CD4-positive, alpha-beta T cell (primary cell): ENCODE data around the gene MCEE. TPM values are rescaled to one million over a fixed set of nuclear protein-coding genes. Genes with fewer than 3 reads are reported as not detected.

Source experiments
- ATAC-seq: fragments of 200-7000 bp; cut with Tn5 transposase; one replicate; pipeline ENCODE4 v1.10.0; 2022; ENCODE audit warnings: mild to moderate bottlenecking; ENCODE audit not compliant: poor library complexity
- CTCF ChIA-PET: fragments of 350-600 bp; sonication (Branson Sonifier 250); formaldehyde crosslinking; loops from one replicate; lab custom pipeline; 2021; ENCODE audit warnings: antibody characterized with exemption, inconsistent platforms; lab: Charles Lee
- POLR2A ChIA-PET: fragments of 350-600 bp; sonication (Branson Sonifier 250); formaldehyde crosslinking; loops from one replicate; lab custom pipeline; 2021; ENCODE audit warnings: antibody characterized with exemption, inconsistent platforms; lab: Charles Lee
- DNase-seq, 14 experiments: peaks; one replicate each; pipeline ENCODE4 v3.0.0-alpha.2; 2013 to 2020; ENCODE audit warnings: mixed read lengths in 2 of 14
- H3K27ac ChIP-seq, 2 donors: one replicate each; pipeline versions ENCODE4 v1.5.1 to v1.7.0; 2013; ENCODE audit warnings: low read length in 2 of 2, low read depth in 1 of 2, mild to moderate bottlenecking in 1 of 2
- H3K27me3 ChIP-seq, 2 experiments: 1 replicate in 1 of 2; 2 replicates in 1 of 2; pipeline versions ENCODE4 v1.6.1 to v1.7.0; 2013; ENCODE audit warnings: low read length in 2 of 2, control low read depth in 1 of 2, mild to moderate bottlenecking in 1 of 2, moderate library complexity in 1 of 2; ENCODE audit not compliant: insufficient read depth in 2 of 2, control insufficient read depth in 1 of 2
- H3K36me3 ChIP-seq: one replicate; pipeline ENCODE4 v1.6.1; 2013; ENCODE audit warnings: low read length, control low read depth; ENCODE audit not compliant: insufficient read depth
- H3K4me1 ChIP-seq: one replicate; pipeline ENCODE4 v1.6.1; 2013; ENCODE audit warnings: low read length, control low read depth; ENCODE audit not compliant: insufficient read depth
- H3K4me3 ChIP-seq: one replicate; pipeline ENCODE4 v1.5.1; 2013; ENCODE audit warnings: mild to moderate bottlenecking, low read length, moderate library complexity
- H3K9me3 ChIP-seq, 2 experiments: 1 replicate in 1 of 2; 2 replicates in 1 of 2; pipeline versions ENCODE4 v1.6.1 to v1.7.0; 2013; ENCODE audit warnings: low read length in 2 of 2, mild to moderate bottlenecking in 2 of 2, control low read depth in 1 of 2, moderate library complexity in 1 of 2; ENCODE audit not compliant: control insufficient read depth in 1 of 2, insufficient read depth in 1 of 2
- H3K27ac Mint-ChIP-seq: one replicate; pipeline ENCODE4 v1.8.0; 2020; ENCODE audit warnings: mixed read lengths
- H3K27me3 Mint-ChIP-seq: one replicate; pipeline ENCODE4 v1.8.0; 2021; ENCODE audit warnings: mixed read lengths
- H3K36me3 Mint-ChIP-seq: one replicate; pipeline ENCODE4 v1.8.0; 2021; ENCODE audit warnings: low read depth, mixed read lengths
- H3K4me1 Mint-ChIP-seq: one replicate; pipeline ENCODE4 v1.8.0; 2021; ENCODE audit warnings: low read depth, mixed read lengths
- H3K4me3 Mint-ChIP-seq: one replicate; pipeline ENCODE4 v1.8.0; 2020; ENCODE audit warnings: mild to moderate bottlenecking, mixed read lengths
- H3K9me3 Mint-ChIP-seq: one replicate; pipeline ENCODE4 v1.8.0; 2020; ENCODE audit warnings: mixed read lengths
- CTCF ChIP-seq: fragments of 200-600 bp; IDR thresholded peaks from one replicate; pipeline ENCODE4 v1.8.0; 2022; ENCODE audit warnings: antibody characterized with exemption, mild to moderate bottlenecking
- intact Hi-C, 2 experiments: fragments of 100-400 bp; cut with DNase I in 1 of 2; cut with micrococcal nuclease in 1 of 2; formaldehyde crosslinking; loops; one replicate each; pipeline versions ENCODE4 v1.15.1 to v1.9.0; 2023 to 2025; cut with DNase I, micrococcal nuclease
- total RNA-seq, 174 experiments: library from RNA in 2 of 174; stranded (reverse) in 2 of 174; gene quantifications; one replicate each; pipeline ENCODE4 v1.2.3 and lab custom pipeline; 2021 to 2026

The MCEE gene
- total RNA-seq, 2 experiments from 2014 or later: 4.3 to 8.0 TPM

- intact Hi-C loops: no loop called here
- POLR2A ChIA-PET: interaction anchor here (0.9 to 1.7 kb wide), 3 partner anchors 9 to 210 kb away, joined by 3 to 7 read pairs (median 3); partner anchors contain the start of genes MCEE, MPHOSPH10 and ZNF638
- peaks cover 39% of the 10 kb centered on the region for H3K36me3 Mint-ChIP-seq
Measured at GRCh38 chr2:71121479-71121878, 8.6 kb downstream of the MCEE start.

GRCh38 chr2:71120195-71120594, 9.8 kb downstream of the MCEE start:
- Histone ChIP-seq H3K4me3 (no peak overlapping the region), H3K27ac (no peak overlapping the region), H3K36me3 (peaks cover 15% of the 10 kb centered on the region), H3K4me1 (no peaks in the 10 kb centered on the region), H3K9me3 (no peaks in the 10 kb centered on the region), H3K27me3 (no peaks in the 10 kb centered on the region)
- intact Hi-C loops: no loop called here
- no peak for TF ChIP-seq CTCF
- no peak for ATAC-seq
- ChIA-PET CTCF (no interaction called here), POLR2A (interaction anchor here (1.7 kb wide), 1 partner anchor 10 kb away, joined by 7 read pairs; the partner anchor contains the start of genes MCEE and MPHOSPH10)
- H3K4me3 Mint-ChIP-seq: no peak overlapping the region
- H3K4me1 Mint-ChIP-seq: no peaks in the 10 kb centered on the region
- H3K27ac Mint-ChIP-seq: no peak overlapping the region
- H3K27me3 Mint-ChIP-seq: no peaks in the 10 kb centered on the region
- H3K9me3 Mint-ChIP-seq: no peaks in the 10 kb centered on the region
- H3K36me3 Mint-ChIP-seq: peaks cover 34% of the 10 kb centered on the region
- no peak for DNase-seq

More at GRCh38 chr2:71121479-71121878, 8.6 kb downstream of the MCEE start:
- DNase-seq (no peak), ATAC-seq (no peak)
- H3K4me3 Mint-ChIP-seq: no peak overlapping the region
- Histone ChIP-seq H3K27ac (no peak overlapping the region), H3K9me3 (no peaks in the 10 kb centered on the region), H3K27me3 (no peaks in the 10 kb centered on the region), H3K4me1 (no peaks in the 10 kb centered on the region), H3K36me3 (peaks cover 15% of the 10 kb centered on the region), H3K4me3 (no peak overlapping the region)
- no peaks in the 10 kb centered on the region for H3K27me3 Mint-ChIP-seq
- no peak for TF ChIP-seq CTCF
- CTCF ChIA-PET: interaction anchor here (0.6 to 0.8 kb wide), 2 partner anchors 8 to 210 kb away, joined by 3 read pairs; partner anchors contain the start of gene ZNF638
- H3K27ac Mint-ChIP-seq: no peak overlapping the region
- peaks cover 7% of the 10 kb centered on the region for H3K4me1 Mint-ChIP-seq
- no peaks in the 10 kb centered on the region for H3K9me3 Mint-ChIP-seq

GRCh38 chr2:71117063-71117462, 13.0 kb downstream of the MCEE start:
- no peak overlapping the region for H3K27ac Mint-ChIP-seq
- peaks cover 37% of the 10 kb centered on the region for H3K36me3 Mint-ChIP-seq
- no peaks in the 10 kb centered on the region for H3K4me1 Mint-ChIP-seq
- DNase-seq (no peak), ATAC-seq (no peak)
- Histone ChIP-seq H3K27me3 (no peaks in the 10 kb centered on the region), H3K4me3 (no peak overlapping the region), H3K9me3 (no peaks in the 10 kb centered on the region), H3K4me1 (no peaks in the 10 kb centered on the region), H3K27ac (no peak overlapping the region), H3K36me3 (peaks cover 24% of the 10 kb centered on the region)
- H3K27me3 Mint-ChIP-seq: no peaks in the 10 kb centered on the region
- no peak overlapping the region for H3K4me3 Mint-ChIP-seq
- H3K9me3 Mint-ChIP-seq: no peaks in the 10 kb centered on the region
- intact Hi-C loops: no loop called here
- TF ChIP-seq CTCF: no peak
- CTCF ChIA-PET: no interaction called here
- POLR2A ChIA-PET: no interaction called here
